ENCODE results near the gene CLEC14A.

CLEC14A gene

GRCh38 chr14:38205949-38206665 lies 49.8 kb downstream of the CLEC14A start:
- DNase-seq (ENCODE audit: low read depth in 1 of 2, low spot score in 1 of 2): no peak

- no peak for DNase-seq (ENCODE audit: low read depth in 1 of 2, low spot score in 1 of 2)
Observed at GRCh38 chr14:38205119-38205813, 50.6 kb downstream of the CLEC14A start.

GRCh38 chr14:38204719-38205115 lies 51.2 kb downstream of the CLEC14A start:
- DNase-seq (ENCODE audit: low read depth in 1 of 2, low spot score in 1 of 2): no peak

All from activated CD4-positive, alpha-beta T cell treated with anti-CD3 and anti-CD28 coated beads, Interleukin-2, amount 50 U/mL, for 24 hours (primary cell).